Mesendoderm (in vitro differentiated cells): ENCODE measurements around the gene TNFRSF11A.

Experiments
- DNase-seq: peaks from one replicate; pipeline ENCODE4 v3.0.0; 2013
- H2AK5ac ChIP-seq: 2 replicates; pipeline ENCODE4 v1.6.1; 2013; ENCODE audit warnings: low read length, inconsistent platforms
- H2BK120ac ChIP-seq: 2 replicates; pipeline ENCODE4 v1.6.1; 2013; ENCODE audit warnings: low read depth, mild to moderate bottlenecking, low read length, moderate library complexity, mixed read lengths
- H2BK15ac ChIP-seq: replicated peaks from 2 replicates; pipeline ENCODE4 v1.6.1; 2013; ENCODE audit warnings: low read depth, mild to moderate bottlenecking, moderate library complexity
- H2BK5ac ChIP-seq: 2 replicates; pipeline ENCODE4 v1.6.1; 2013; ENCODE audit warnings: low read length, inconsistent platforms
- H3K18ac ChIP-seq: 2 replicates; pipeline ENCODE4 v1.6.1; 2013; ENCODE audit warnings: mild to moderate bottlenecking, low read length, mixed read lengths
- H3K23ac ChIP-seq: one replicate; pipeline ENCODE4 v1.6.1; 2013; ENCODE audit warnings: low read length
- H3K27ac ChIP-seq: 2 replicates; pipeline ENCODE4 v1.5.1; 2013; ENCODE audit warnings: low read depth, mild to moderate bottlenecking, inconsistent platforms, low read length, moderate library complexity
- H3K27me3 ChIP-seq: 2 replicates; pipeline ENCODE4 v1.6.1; 2013; ENCODE audit warnings: low read length, control low read depth, mild to moderate bottlenecking, inconsistent platforms; ENCODE audit not compliant: insufficient read depth, poor library complexity
- H3K36me3 ChIP-seq: 2 replicates; pipeline ENCODE4 v1.6.1; 2013; ENCODE audit warnings: low read length, inconsistent platforms; ENCODE audit not compliant: control insufficient read depth, insufficient read depth
- H3K4ac ChIP-seq: one replicate; pipeline ENCODE4 v1.6.1; 2013; ENCODE audit warnings: low read depth, mild to moderate bottlenecking, low read length, moderate library complexity
- H3K4me1 ChIP-seq: 2 replicates; pipeline ENCODE4 v1.6.1; 2013; ENCODE audit warnings: low read depth, low read length, inconsistent platforms; ENCODE audit not compliant: control insufficient read depth
- H3K4me2 ChIP-seq: 2 replicates; pipeline ENCODE4 v1.6.1; 2013; ENCODE audit warnings: low read length
- H3K4me3 ChIP-seq: 2 replicates; pipeline ENCODE4 v1.5.1; 2013; ENCODE audit warnings: mild to moderate bottlenecking, low read length
- H3K56ac ChIP-seq: one replicate; pipeline ENCODE4 v1.6.1; 2013; ENCODE audit warnings: low read length
- H3K79me1 ChIP-seq: 2 replicates; pipeline ENCODE4 v1.6.1; 2013; ENCODE audit warnings: low read length, inconsistent platforms
- H3K79me2 ChIP-seq: 2 replicates; pipeline ENCODE4 v1.6.1; 2013; ENCODE audit warnings: mild to moderate bottlenecking, low read length; ENCODE audit not compliant: control insufficient read depth, insufficient read depth
- H3K9ac ChIP-seq: 2 replicates; pipeline ENCODE4 v1.6.1; 2013; ENCODE audit warnings: low read length, inconsistent platforms
- H4K5ac ChIP-seq: one replicate; pipeline ENCODE4 v1.6.1; 2013; ENCODE audit warnings: low read length
- H4K8ac ChIP-seq: one replicate; pipeline ENCODE4 v1.6.1; 2013; ENCODE audit warnings: low read depth, mild to moderate bottlenecking, control low read depth, low read length, moderate library complexity
- WGBS: extraction: QIAGEN DNeasy Blood & Tissue Kit; methylation state at CpG from one replicate; pipeline ENCODE4 v1.1.7; 2013; ENCODE audit warnings: low lambda C conversion rate, missing lambda C conversion rate; ENCODE audit not compliant: insufficient coverage; ENCODE audit errors: extremely low coverage; 5-methylcytosine and 5-hydroxymethylcytosine counted together

Gene TNFRSF11A

GRCh38 chr18:62318228-62319180 is 6.6 kb upstream of the TNFRSF11A start:
- Histone ChIP-seq H3K79me2 (no peaks in the 10 kb centered on the region), H3K27ac (no peak overlapping the region), H3K4me2 (no peak overlapping the region), H3K23ac (no peak overlapping the region), H4K5ac (no peak overlapping the region), H2AK5ac (no peak overlapping the region), H3K56ac (no peak overlapping the region), H3K4ac (no peak overlapping the region), H3K4me3 (no peak overlapping the region), H3K36me3 (no peaks in the 10 kb centered on the region), H3K4me1 (no peaks in the 10 kb centered on the region), H2BK15ac (no peak overlapping the region), H4K8ac (no peak overlapping the region), H2BK120ac (no peak overlapping the region), H3K18ac (no peak overlapping the region), H3K27me3 (no peaks in the 10 kb centered on the region), H3K9ac (no peak overlapping the region), H2BK5ac (no peak overlapping the region), H3K79me1 (no peaks in the 10 kb centered on the region)
- DNase-seq, result no peak
- WGBS, result no CpG with 5 or more reads among the region's 4 CpGs

- H4K5ac ChIP-seq, result no peak overlapping the region
- H3K79me2 ChIP-seq, result no peaks in the 10 kb centered on the region
- H2BK120ac ChIP-seq, result no peak overlapping the region
- H3K27ac ChIP-seq, result no peak overlapping the region
- H3K4me2 ChIP-seq, result no peak overlapping the region
- no peak overlapping the region for H2BK5ac ChIP-seq
- WGBS, result no CpG with 5 or more reads among the region's 3 CpGs
- H3K27me3 ChIP-seq, result no peaks in the 10 kb centered on the region
- no peak overlapping the region for H3K9ac ChIP-seq
- H3K18ac ChIP-seq, result no peak overlapping the region
- peaks cover 5% of the 10 kb centered on the region for H3K4me1 ChIP-seq
- DNase-seq, result no peak
- no peak overlapping the region for H4K8ac ChIP-seq
- no peak overlapping the region for H3K56ac ChIP-seq
- no peak overlapping the region for H3K4me3 ChIP-seq
- H3K36me3 ChIP-seq, result no peaks in the 10 kb centered on the region
- no peaks in the 10 kb centered on the region for H3K79me1 ChIP-seq
- H2AK5ac ChIP-seq, result no peak overlapping the region
- no peak overlapping the region for H3K23ac ChIP-seq
- H2BK15ac ChIP-seq, result no peak overlapping the region
- no peak overlapping the region for H3K4ac ChIP-seq
These were observed 3.9 kb upstream of the TNFRSF11A start for GRCh38 chr18:62321201-62321600.

- Histone ChIP-seq H2AK5ac (no peak overlapping the region), H3K18ac (no peak overlapping the region), H3K79me2 (no peaks in the 10 kb centered on the region), H3K27ac (no peak overlapping the region), H3K56ac (no peak overlapping the region), H3K4me2 (no peak overlapping the region), H2BK120ac (no peak overlapping the region), H3K9ac (no peak overlapping the region), H3K36me3 (no peaks in the 10 kb centered on the region), H2BK5ac (no peak overlapping the region), H4K5ac (no peak overlapping the region), H3K27me3 (no peaks in the 10 kb centered on the region), H2BK15ac (no peak overlapping the region), H3K23ac (no peak overlapping the region), H3K4ac (no peak overlapping the region), H4K8ac (no peak overlapping the region), H3K4me3 (no peak overlapping the region), H3K79me1 (peaks cover 1% of the 10 kb centered on the region), H3K4me1 (peaks cover 15% of the 10 kb centered on the region)
- WGBS, result no CpG with 5 or more reads among the region's 6 CpGs
- DNase-seq, result peak; percentile 25
These were observed 1.5 kb upstream of the TNFRSF11A start for GRCh38 chr18:62323483-62324180.

GRCh38 chr18:62324181-62324828 is 805 bp upstream of the TNFRSF11A start:
- Histone ChIP-seq H3K4me3 (no peak overlapping the region), H3K27ac (no peak overlapping the region), H3K4ac (no peak overlapping the region), H3K4me2 (peak overlapping the region; percentile 73), H2BK15ac (no peak overlapping the region), H2BK120ac (no peak overlapping the region), H3K4me1 (peaks cover 18% of the 10 kb centered on the region), H3K56ac (peak overlapping the region; percentile 85), H4K8ac (no peak overlapping the region), H3K27me3 (no peaks in the 10 kb centered on the region), H3K18ac (no peak overlapping the region), H4K5ac (no peak overlapping the region), H3K79me2 (peaks cover 3% of the 10 kb centered on the region), H3K23ac (no peak overlapping the region), H3K79me1 (peaks cover 1% of the 10 kb centered on the region), H2AK5ac (no peak overlapping the region), H3K36me3 (no peaks in the 10 kb centered on the region), H3K9ac (peak overlapping the region; percentile 61), H2BK5ac (peak overlapping the region; percentile 2)
- peak; percentile 32 for DNase-seq
- no CpG with 5 or more reads among the region's 12 CpGs for WGBS

GRCh38 chr18:62325806-62326645 is 916 bp downstream of the TNFRSF11A start:
- no peak overlapping the region for H2BK5ac ChIP-seq
- no peak overlapping the region for H4K5ac ChIP-seq
- H3K4me1 ChIP-seq, result peaks cover 28% of the 10 kb centered on the region
- no peak overlapping the region for H2AK5ac ChIP-seq
- H3K79me2 ChIP-seq, result peaks cover 10% of the 10 kb centered on the region
- DNase-seq, result peak; percentile 57
- peak overlapping the region; percentile 42 for H3K4me2 ChIP-seq
- H3K27ac ChIP-seq, result no peak overlapping the region
- peaks cover 1% of the 10 kb centered on the region for H3K79me1 ChIP-seq
- no peaks in the 10 kb centered on the region for H3K36me3 ChIP-seq
- H2BK15ac ChIP-seq, result no peak overlapping the region
- no CpG with 5 or more reads among the region's 45 CpGs for WGBS
- H3K27me3 ChIP-seq, result no peaks in the 10 kb centered on the region
- peak overlapping the region; percentile 86 for H3K56ac ChIP-seq
- no peak overlapping the region for H2BK120ac ChIP-seq
- peak overlapping the region; percentile 74 for H3K9ac ChIP-seq
- H3K4me3 ChIP-seq, result peak overlapping the region; percentile 64
- peak overlapping the region; percentile 55 for H3K23ac ChIP-seq
- no peak overlapping the region for H3K4ac ChIP-seq
- no peak overlapping the region for H4K8ac ChIP-seq
- H3K18ac ChIP-seq, result peak overlapping the region; percentile 0
